Psoas muscle (tissue), 8 donors: ENCODE results near the gene NELFB. TPM values are rescaled to one million over a fixed set of nuclear protein-coding genes. Genes with fewer than 3 reads are reported as not detected.

Experiments used
- ATAC-seq, 4 donors: fragments of 200-7000 bp; cut with Tn5 transposase; one replicate each; pipeline ENCODE4 v1.9.1; 2020; ENCODE audit warnings: moderate library complexity in 3 of 4, mild to moderate bottlenecking in 2 of 4
- DNase-seq, 2 donors: peaks; one replicate each; pipeline ENCODE4 v3.0.0-alpha.2; 2020
- H3K27ac ChIP-seq: fragments of 200-600 bp; one replicate; pipeline ENCODE4 v1.8.0; 2022
- H3K27me3 ChIP-seq, 3 donors: fragments of 200-600 bp in 1 of 3; one replicate each; pipeline versions ENCODE4 v1.6.1 to v1.8.0; 2013 to 2022; ENCODE audit warnings: low read length in 2 of 3, mild to moderate bottlenecking in 2 of 3, moderate library complexity in 1 of 3; ENCODE audit not compliant: insufficient read depth in 3 of 3
- H3K36me3 ChIP-seq, 2 donors: fragments of 200-600 bp in 1 of 2; one replicate each; pipeline versions ENCODE4 v1.6.1 to v1.8.0; 2013 to 2022; ENCODE audit warnings: low read depth in 1 of 2, mild to moderate bottlenecking in 1 of 2, moderate library complexity in 1 of 2; ENCODE audit not compliant: insufficient read depth in 1 of 2
- H3K4me1 ChIP-seq: fragments of 200-600 bp; one replicate; pipeline ENCODE4 v1.8.0; 2022
- H3K4me3 ChIP-seq: fragments of 200-600 bp; one replicate; pipeline ENCODE4 v1.8.0; 2022; ENCODE audit warnings: mild to moderate bottlenecking
- H3K9me3 ChIP-seq: fragments of 200-600 bp; one replicate; pipeline ENCODE4 v1.8.0; 2022
- WGBS, 3 donors: extraction: QIAGEN DNeasy Blood & Tissue Kit; methylation state at CpG; one replicate each; pipeline versions ENCODE4 v1.1.6 to v1.1.7; 2013; 5-methylcytosine and 5-hydroxymethylcytosine counted together
- intact Hi-C, 2 donors: fragments of 100-400 bp; cut with DNase I; formaldehyde crosslinking; loops; one replicate each; pipeline versions ENCODE4 v1.11.0 to v1.14.2; 2022
- polyA plus RNA-seq, 3 donors: library from polyadenylated mRNA; stranded (reverse); fragments of 200-250 nt; gene quantifications; one replicate each; pipeline ENCODE4 v1.2.3, GENCODE V29; 2013
- total RNA-seq, 4 donors: library from RNA; stranded (reverse); fragmentation: NEBNext Ultra II Directional in 2 of 4; extraction: Animal tissue kit (Norgen Biotek cat#: 25700) in 2 of 4; gene quantifications; one replicate each; pipeline versions ENCODE4 v1.2.1 to v1.2.4, GENCODE V29; 2021 to 2023
- TF ChIP-seq, protein P1 (sequence below): fragments of 200-600 bp; IDR thresholded peaks from one replicate; pipeline ENCODE4 v1.8.0; 2022; ENCODE audit warnings: antibody characterized with exemption
- donor health status: healthy with polysubstance abuse.
- donor health status: DM: no; HTN: no; CAD: no; lungs with moderate emphysema.
- donor health status: Bipolar disorder and iron deficiency.
- donor health status: healthy.
- donor health status: DM: yes; HTN: yes; CAD: no.
- donor health status: DM: no; HTN: no; CAD: no.
- donor health status: DM: no; HTN: no; CAD: no.
- donor health status: DM: yes; HTN: yes; CAD: no.

NELFB gene
- total and polyA plus RNA-seq, 7 donors: 39.1 to 74.3 (median 43.8) TPM

GRCh38 chr9:137213160-137214060 lies 41.7 kb upstream of the NELFB start:
- WGBS, 3 donors: 80 to 88% (median 81%) methylated on average over 49 of the region's 49 CpGs
- peaks cover 0 to 12% of the 10 kb centered on the region in 2 donors for H3K36me3 ChIP-seq
- ATAC-seq: no peak

GRCh38 chr9:137214620-137215019 lies 40.5 kb upstream of the NELFB start:
- TF ChIP-seq, protein P1, sequence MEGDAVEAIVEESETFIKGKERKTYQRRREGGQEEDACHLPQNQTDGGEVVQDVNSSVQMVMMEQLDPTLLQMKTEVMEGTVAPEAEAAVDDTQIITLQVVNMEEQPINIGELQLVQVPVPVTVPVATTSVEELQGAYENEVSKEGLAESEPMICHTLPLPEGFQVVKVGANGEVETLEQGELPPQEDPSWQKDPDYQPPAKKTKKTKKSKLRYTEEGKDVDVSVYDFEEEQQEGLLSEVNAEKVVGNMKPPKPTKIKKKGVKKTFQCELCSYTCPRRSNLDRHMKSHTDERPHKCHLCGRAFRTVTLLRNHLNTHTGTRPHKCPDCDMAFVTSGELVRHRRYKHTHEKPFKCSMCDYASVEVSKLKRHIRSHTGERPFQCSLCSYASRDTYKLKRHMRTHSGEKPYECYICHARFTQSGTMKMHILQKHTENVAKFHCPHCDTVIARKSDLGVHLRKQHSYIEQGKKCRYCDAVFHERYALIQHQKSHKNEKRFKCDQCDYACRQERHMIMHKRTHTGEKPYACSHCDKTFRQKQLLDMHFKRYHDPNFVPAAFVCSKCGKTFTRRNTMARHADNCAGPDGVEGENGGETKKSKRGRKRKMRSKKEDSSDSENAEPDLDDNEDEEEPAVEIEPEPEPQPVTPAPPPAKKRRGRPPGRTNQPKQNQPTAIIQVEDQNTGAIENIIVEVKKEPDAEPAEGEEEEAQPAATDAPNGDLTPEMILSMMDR: no peak
- no peak overlapping the region for H3K27ac ChIP-seq
- H3K4me1 ChIP-seq: no peaks in the 10 kb centered on the region
- 91 to 93% (median 92%) methylated on average over 19 of the region's 19 CpGs for WGBS, 3 donors
- H3K9me3 ChIP-seq: no peaks in the 10 kb centered on the region
- ATAC-seq: no peak
- peaks cover 0 to 12% of the 10 kb centered on the region in 2 donors for H3K36me3 ChIP-seq
- intact Hi-C loops: no loop called here
- H3K4me3 ChIP-seq: no peak overlapping the region
- no peaks in the 10 kb centered on the region for H3K27me3 ChIP-seq
- no peak for DNase-seq

More at GRCh38 chr9:137213160-137214060, 41.7 kb upstream of the NELFB start:
- Histone ChIP-seq H3K27me3 (no peaks in the 10 kb centered on the region), H3K27ac (no peak overlapping the region), H3K9me3 (no peaks in the 10 kb centered on the region), H3K4me1 (no peaks in the 10 kb centered on the region), H3K4me3 (no peak overlapping the region)
- DNase-seq: no peak
- intact Hi-C loops: no loop called here
- TF ChIP-seq, protein P1: no peak

- ATAC-seq: no peak
- H3K4me3 ChIP-seq: no peak overlapping the region
- intact Hi-C loops: no loop called here
- no peak overlapping the region for H3K27ac ChIP-seq
- DNase-seq: no peak
- H3K4me1 ChIP-seq: no peaks in the 10 kb centered on the region
- no peaks in the 10 kb centered on the region for H3K27me3 ChIP-seq
- TF ChIP-seq, protein P1: no peak
- no peaks in the 10 kb centered on the region for H3K9me3 ChIP-seq
- H3K36me3 ChIP-seq: peaks cover 0 to 12% of the 10 kb centered on the region in 2 donors
- WGBS, 3 donors: 91 to 94% (median 92%) methylated on average over 20 to 22 of the region's 22 CpGs
Measured at GRCh38 chr9:137215196-137215986, 39.7 kb upstream of the NELFB start.

DNA sequence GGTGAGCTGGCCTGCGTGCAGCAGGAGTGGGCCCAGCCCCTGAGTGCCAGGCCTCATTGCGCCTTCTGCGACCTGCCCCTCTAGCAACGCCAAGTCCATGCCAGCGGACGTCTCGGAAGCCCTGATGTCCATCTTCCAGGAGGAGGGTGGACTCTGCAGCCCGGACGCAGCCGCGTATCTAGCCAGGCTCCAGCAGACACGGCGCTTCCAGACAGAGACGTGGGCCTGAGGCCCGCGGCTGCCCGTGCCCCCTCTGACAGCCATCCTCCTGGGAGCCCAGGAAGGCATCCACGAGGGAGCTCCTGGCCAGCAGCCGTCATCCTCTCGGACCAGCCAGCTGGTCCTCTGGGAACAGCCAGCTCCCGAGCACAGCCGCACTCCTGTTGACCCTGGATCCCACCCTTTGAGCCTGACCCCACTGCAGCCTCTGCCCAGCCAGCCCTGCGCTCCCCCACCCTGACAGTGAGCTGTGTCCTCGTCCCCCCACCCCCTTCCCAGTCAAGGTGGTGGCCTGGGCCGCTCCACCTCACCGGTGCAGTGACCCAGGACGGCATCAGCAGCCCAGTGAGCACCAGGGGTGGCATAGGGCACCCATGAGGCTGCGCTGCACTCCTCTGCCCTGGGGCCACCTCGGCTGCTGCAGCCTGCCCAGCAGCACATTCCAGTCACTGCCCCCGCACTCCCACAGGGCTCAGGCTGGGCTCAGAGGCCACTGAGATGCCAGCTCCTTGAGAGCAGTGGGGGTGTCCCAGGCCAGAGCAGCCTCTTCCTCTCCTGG lies 38.8 kb upstream of the NELFB start:
- no peak overlapping the region for H3K4me3 ChIP-seq
- no peaks in the 10 kb centered on the region for H3K9me3 ChIP-seq
- intact Hi-C loops: no loop called here
- WGBS, 3 donors: 88 to 90% (median 90%) methylated on average over 27 to 30 of the region's 30 CpGs
- TF ChIP-seq, protein P1: no peak
- no peak overlapping the region for H3K27ac ChIP-seq
- no peak for DNase-seq
- H3K36me3 ChIP-seq: peaks cover 0 to 12% of the 10 kb centered on the region in 2 donors
- no peak for ATAC-seq
- no peaks in the 10 kb centered on the region for H3K4me1 ChIP-seq
- H3K27me3 ChIP-seq: no peaks in the 10 kb centered on the region
